RWPE1 (cell line): ENCODE data around the gene SAA1.

Experiments used
- CTCF ChIA-PET: fragments of 350-600 bp; sonication (Branson Sonifier 250); formaldehyde crosslinking; extraction: SDS; loops from one replicate; lab custom pipeline; 2021; lab: Yijun Ruan, JAX
- POLR2A ChIA-PET: fragments of 400-600 bp; formaldehyde crosslinking; extraction: SDS; loops from one replicate; lab custom pipeline; 2020; ENCODE audit warnings: antibody characterized with exemption; ENCODE audit not compliant: low non-redundant PET; lab: Yijun Ruan, JAX
- DNase-seq: peaks from one replicate; pipeline ENCODE4 v3.0.0; 2012; ENCODE audit warnings: low spot score
- H3K27ac ChIP-seq: fragments of 450-650 bp; 2 replicates; pipeline ENCODE4 v1.5.1; 2017
- CTCF ChIP-seq: fragments of 450-650 bp; conservative IDR thresholded peaks from 2 replicates; pipeline ENCODE4 v1.5.1; 2017; ENCODE audit warnings: low read depth, mild to moderate bottlenecking

The SAA1 gene

GRCh38 chr11:18230859-18231258 is 35.2 kb upstream of the SAA1 start:
- no peak for DNase-seq
- ChIA-PET CTCF (no interaction called here), POLR2A (no interaction called here)
- no peak overlapping the region for H3K27ac ChIP-seq
- TF ChIP-seq CTCF, result no peak

GRCh38 chr11:18233912-18234311 is 32.2 kb upstream of the SAA1 start:
- no peak for TF ChIP-seq CTCF
- H3K27ac ChIP-seq, result no peak overlapping the region
- POLR2A ChIA-PET, result no interaction called here
- no peak for DNase-seq
- CTCF ChIA-PET, result interaction anchor here (0.7 kb wide), 1 partner anchor 95 kb away, joined by 3 read pairs; no protein-coding TSS in a partner anchor

GRCh38 chr11:18235394-18236334 is 30.4 kb upstream of the SAA1 start:
- CTCF ChIA-PET, result interaction anchor here (0.6 kb wide), 2 partner anchors 9 to 55 kb away, joined by 3 read pairs; no protein-coding TSS in a partner anchor

GRCh38 chr11:18236664-18237356 is 29.3 kb upstream of the SAA1 start, which contains the start of gene SAA4:
SAA4 (minus strand) TSS chr11:18236802; CDS start chr11:18235926, 876 bp downstream.
- H3K27ac ChIP-seq, result no peak within 1 kb of the TSS
- ChIA-PET CTCF (interaction anchor here (0.6 kb wide), 1 partner anchor 8 kb away, joined by 3 read pairs; no protein-coding TSS in a partner anchor), POLR2A (no interaction called here)
- DNase-seq, result no peak
- no peak for TF ChIP-seq CTCF

More at GRCh38 chr11:18235394-18236334, 30.4 kb upstream of the SAA1 start:
- POLR2A ChIA-PET, result no interaction called here
- H3K27ac ChIP-seq, result no peak overlapping the region
- no peak for TF ChIP-seq CTCF
- no peak for DNase-seq

- ChIA-PET POLR2A (no interaction called here), CTCF (no interaction called here)
- no peak overlapping the region for H3K27ac ChIP-seq
- DNase-seq, result no peak
- TF ChIP-seq CTCF, result no peak
Observed at GRCh38 chr11:18239655-18240054, 26.4 kb upstream of the SAA1 start.

GRCh38 chr11:18243783-18244362 is 22.2 kb upstream of the SAA1 start:
- TF ChIP-seq CTCF, result peak; percentile 83
- POLR2A ChIA-PET, result interaction anchor here (0.7 kb wide), 1 partner anchor 126 kb away, joined by 3 read pairs; no protein-coding TSS in a partner anchor
- no peak overlapping the region for H3K27ac ChIP-seq
- peak; percentile 46 for DNase-seq
- CTCF ChIA-PET, result interaction anchor here (0.6 to 1.2 kb wide), 6 partner anchors 9 to 402 kb away, joined by 3 to 6 read pairs (median 4); partner anchors contain the start of gene LDHA
